RWPE2 (cell line): ENCODE data around the gene SHROOM3.

Experiments used
- ATAC-seq: fragments of 200-7000 bp; cut with Tn5 transposase; 3 replicates; pipeline ENCODE4 v1.9.1; 2021; ENCODE audit warnings: low read depth
- DNase-seq: peaks from one replicate; pipeline ENCODE4 v3.0.0-alpha.2; 2020; ENCODE audit warnings: low spot score
- H3K27ac ChIP-seq: fragments of 450-650 bp; 2 replicates; pipeline ENCODE4 v1.5.1; 2017; ENCODE audit warnings: mild to moderate bottlenecking; ENCODE audit not compliant: poor library complexity, severe bottlenecking
- H3K27me3 ChIP-seq: fragments of 250-450 bp; sonication (Bioruptor Pico); 2 replicates; pipeline ENCODE4 v1.5.1; 2021; ENCODE audit warnings: mild to moderate bottlenecking, moderate library complexity; ENCODE audit not compliant: insufficient read depth, poor library complexity, severe bottlenecking
- H3K36me3 ChIP-seq: fragments of 250-450 bp; sonication (Bioruptor Pico); 2 replicates; pipeline ENCODE4 v1.5.1; 2020; ENCODE audit warnings: low read depth, mild to moderate bottlenecking, moderate library complexity
- H3K4me1 ChIP-seq: fragments of 250-450 bp; sonication (Bioruptor Pico); 2 replicates; pipeline ENCODE4 v1.5.1; 2021; ENCODE audit warnings: mild to moderate bottlenecking, moderate library complexity; ENCODE audit not compliant: insufficient read depth, poor library complexity, severe bottlenecking
- H3K4me3 ChIP-seq: fragments of 250-450 bp; sonication (Bioruptor Pico); 2 replicates; pipeline ENCODE4 v1.5.1; 2021; ENCODE audit warnings: mild to moderate bottlenecking, moderate library complexity; ENCODE audit not compliant: severe bottlenecking
- H3K9me3 ChIP-seq: fragments of 250-450 bp; sonication (Bioruptor Pico); 2 replicates; pipeline ENCODE4 v1.5.1; 2021; ENCODE audit warnings: mild to moderate bottlenecking, moderate library complexity; ENCODE audit not compliant: severe bottlenecking
- TF ChIP-seq, protein P1 (sequence below): fragments of 450-650 bp; IDR thresholded peaks from one replicate; pipeline ENCODE4 v1.5.1; 2017; ENCODE audit warnings: mild to moderate bottlenecking, moderate library complexity; ENCODE audit not compliant: poor library complexity, severe bottlenecking

Gene SHROOM3

DNA sequence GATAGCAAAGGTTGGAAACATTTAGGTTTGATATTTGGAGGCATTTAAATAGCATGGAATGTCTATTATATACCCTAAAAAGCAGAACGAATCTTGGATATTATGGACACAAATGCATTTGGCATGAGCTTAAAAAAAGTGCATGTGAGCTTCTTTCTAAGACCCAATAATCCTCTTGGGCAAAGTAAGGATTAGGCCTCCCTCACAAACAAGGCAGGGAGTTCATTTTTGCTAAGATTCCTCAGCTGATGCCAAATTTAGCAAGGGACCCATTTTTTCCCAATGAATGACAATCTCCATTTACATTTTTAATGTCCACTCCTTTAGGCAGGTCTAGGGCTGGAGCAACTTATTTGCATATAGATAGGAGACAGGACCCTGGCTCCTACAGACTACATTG, 263.1 kb downstream of the SHROOM3 start:
- TF ChIP-seq, protein P1, sequence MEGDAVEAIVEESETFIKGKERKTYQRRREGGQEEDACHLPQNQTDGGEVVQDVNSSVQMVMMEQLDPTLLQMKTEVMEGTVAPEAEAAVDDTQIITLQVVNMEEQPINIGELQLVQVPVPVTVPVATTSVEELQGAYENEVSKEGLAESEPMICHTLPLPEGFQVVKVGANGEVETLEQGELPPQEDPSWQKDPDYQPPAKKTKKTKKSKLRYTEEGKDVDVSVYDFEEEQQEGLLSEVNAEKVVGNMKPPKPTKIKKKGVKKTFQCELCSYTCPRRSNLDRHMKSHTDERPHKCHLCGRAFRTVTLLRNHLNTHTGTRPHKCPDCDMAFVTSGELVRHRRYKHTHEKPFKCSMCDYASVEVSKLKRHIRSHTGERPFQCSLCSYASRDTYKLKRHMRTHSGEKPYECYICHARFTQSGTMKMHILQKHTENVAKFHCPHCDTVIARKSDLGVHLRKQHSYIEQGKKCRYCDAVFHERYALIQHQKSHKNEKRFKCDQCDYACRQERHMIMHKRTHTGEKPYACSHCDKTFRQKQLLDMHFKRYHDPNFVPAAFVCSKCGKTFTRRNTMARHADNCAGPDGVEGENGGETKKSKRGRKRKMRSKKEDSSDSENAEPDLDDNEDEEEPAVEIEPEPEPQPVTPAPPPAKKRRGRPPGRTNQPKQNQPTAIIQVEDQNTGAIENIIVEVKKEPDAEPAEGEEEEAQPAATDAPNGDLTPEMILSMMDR = no peak
- Histone ChIP-seq H3K27me3 (no peaks in the 10 kb centered on the region), H3K9me3 (no peaks in the 10 kb centered on the region), H3K27ac (no peak overlapping the region), H3K36me3 (no peaks in the 10 kb centered on the region), H3K4me3 (no peak overlapping the region), H3K4me1 (peaks cover 34% of the 10 kb centered on the region)
- DNase-seq (no peak), ATAC-seq (no peak)

DNA sequence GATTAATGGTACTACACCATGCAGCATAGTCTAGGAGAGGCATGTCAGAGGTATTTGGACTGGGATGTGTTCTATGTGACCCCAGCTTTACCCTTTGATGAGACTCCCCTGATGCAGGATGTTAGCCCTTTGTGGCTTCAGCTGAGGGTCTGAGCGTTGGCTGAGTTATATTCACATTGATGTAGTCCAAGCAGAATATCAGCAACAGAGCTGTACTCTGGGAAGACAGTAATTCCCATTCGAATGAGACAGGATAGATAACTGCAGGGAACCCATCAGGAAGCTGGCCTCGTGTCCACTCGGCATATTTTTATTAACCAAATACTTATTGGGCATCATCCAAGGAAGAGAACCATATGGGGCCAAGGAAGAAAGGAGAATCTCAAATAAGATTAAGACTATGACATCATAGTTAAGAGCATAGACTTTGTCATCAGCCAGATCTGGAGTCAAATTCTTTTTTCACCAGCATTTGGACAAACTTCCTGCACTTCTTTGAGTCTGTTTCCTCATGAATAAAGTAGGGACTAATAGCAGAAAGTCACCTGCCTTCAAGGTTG, 264.8 kb downstream of the SHROOM3 start:
- Histone ChIP-seq H3K27me3 (no peaks in the 10 kb centered on the region), H3K4me1 (peaks cover 45% of the 10 kb centered on the region), H3K4me3 (no peak overlapping the region), H3K27ac (peak overlapping the region; percentile 96), H3K36me3 (no peaks in the 10 kb centered on the region), H3K9me3 (no peaks in the 10 kb centered on the region)
- no peak for DNase-seq
- ATAC-seq = no peak
- TF ChIP-seq, protein P1 = no peak

- Histone ChIP-seq H3K4me1 (peaks cover 62% of the 10 kb centered on the region), H3K36me3 (0 out of 2 replicates have a peak, but pooled peaks cover 4% of the 10 kb centered on the region), H3K27me3 (no peaks in the 10 kb centered on the region), H3K27ac (peak overlapping the region; percentile 96), H3K4me3 (no peak overlapping the region), H3K9me3 (no peaks in the 10 kb centered on the region)
- TF ChIP-seq, protein P1 = no peak
- no peak; the same call in 2 of the 3 replicates for ATAC-seq
- DNase-seq = no peak
These were observed 267.6 kb downstream of the SHROOM3 start for GRCh38 chr4:76702440-76703122.

GRCh38 chr4:76703123-76703490, 268.1 kb downstream of the SHROOM3 start:
- TF ChIP-seq, protein P1 = no peak
- Histone ChIP-seq H3K4me1 (peaks cover 62% of the 10 kb centered on the region), H3K27me3 (no peaks in the 10 kb centered on the region), H3K4me3 (no peak overlapping the region), H3K36me3 (0 out of 2 replicates have a peak, but pooled peaks cover 4% of the 10 kb centered on the region), H3K9me3 (no peaks in the 10 kb centered on the region), H3K27ac (peak overlapping the region; percentile 96)
- ATAC-seq (peak; percentile 86), DNase-seq (peak; percentile 80)

DNA sequence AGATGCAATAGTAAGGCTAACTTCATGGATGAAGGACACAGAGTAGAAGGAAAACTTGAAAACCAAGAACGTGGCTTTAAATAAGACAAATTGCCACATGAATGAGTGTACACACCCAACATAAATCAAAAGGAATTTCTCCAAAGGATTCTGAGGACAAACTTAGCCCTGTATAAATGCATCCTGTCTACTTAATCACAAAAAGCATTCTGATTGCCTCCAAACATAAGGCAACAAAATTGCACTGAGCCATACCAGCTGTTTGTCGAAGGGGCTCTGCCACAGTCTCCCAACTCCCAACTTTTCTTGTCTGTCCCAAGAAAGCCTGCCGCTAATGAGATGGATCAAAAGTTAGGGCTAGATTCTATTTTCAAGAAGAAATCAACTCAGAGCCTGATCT, 268.6 kb downstream of the SHROOM3 start:
- Histone ChIP-seq H3K4me1 (peaks cover 62% of the 10 kb centered on the region), H3K27me3 (no peaks in the 10 kb centered on the region), H3K27ac (peak overlapping the region; percentile 96), H3K4me3 (no peak overlapping the region), H3K9me3 (no peaks in the 10 kb centered on the region), H3K36me3 (0 out of 2 replicates have a peak, but pooled peaks cover 4% of the 10 kb centered on the region)
- peak; percentile 17 for ATAC-seq
- no peak for DNase-seq
- TF ChIP-seq, protein P1 = no peak
